GM12874 (cell line): ENCODE results near the gene BFSP1.

ENCODE experiments used
- CTCF ChIP-seq: IDR thresholded peaks from 2 replicates; pipeline ENCODE4 v1.5.1; 2011; ENCODE audit warnings: low read depth, mild to moderate bottlenecking, control low read depth, low read length, moderate library complexity; ENCODE audit not compliant: insufficient read depth

Gene BFSP1

GRCh38 chr20:17461941-17462340 lies 69.2 kb downstream of the BFSP1 start:
- TF ChIP-seq CTCF, result no peak

GRCh38 chr20:17460119-17460518 lies 71.1 kb downstream of the BFSP1 start:
- no peak for TF ChIP-seq CTCF

- no peak for TF ChIP-seq CTCF
Observed at GRCh38 chr20:17457588-17458190, 73.5 kb downstream of the BFSP1 start.

- no peak for TF ChIP-seq CTCF
Observed at GRCh38 chr20:17457079-17457478, 74.1 kb downstream of the BFSP1 start.

- no peak for TF ChIP-seq CTCF
Observed at GRCh38 chr20:17456279-17456678, 74.9 kb downstream of the BFSP1 start.

GRCh38 chr20:17453592-17453991 lies 77.6 kb downstream of the BFSP1 start:
- no peak for TF ChIP-seq CTCF

GRCh38 chr20:17452441-17452840 lies 78.7 kb downstream of the BFSP1 start:
- TF ChIP-seq CTCF, result no peak
